ENCODE measurements around the gene INTS11.
A peak's percentile ranks its signal among the peaks of the same experiment; 100 is the strongest.

Gene INTS11

GRCh38 chr1:1287288-1288110, 37.0 kb downstream of the INTS11 start:
- DNase-seq (ENCODE audit: low read depth in 2 of 3, low spot score in 2 of 3) = no peak

GRCh38 chr1:1286313-1287261, 37.9 kb downstream of the INTS11 start:
- DNase-seq (ENCODE audit: low read depth in 2 of 3, low spot score in 2 of 3) = no peak

- no peak for DNase-seq (ENCODE audit: low read depth in 2 of 3, low spot score in 2 of 3)
Measured at GRCh38 chr1:1285611-1286311, 38.7 kb downstream of the INTS11 start.

- no peak for DNase-seq (ENCODE audit: low read depth in 2 of 3, low spot score in 2 of 3)
Measured at GRCh38 chr1:1285102-1285571, 39.3 kb downstream of the INTS11 start.

- no peak for DNase-seq (ENCODE audit: low read depth in 2 of 3, low spot score in 2 of 3)
Measured at GRCh38 chr1:1284221-1285101, 40.0 kb downstream of the INTS11 start.

- no peak for DNase-seq (ENCODE audit: low read depth in 2 of 3, low spot score in 2 of 3)
Measured at GRCh38 chr1:1283821-1284220, 40.6 kb downstream of the INTS11 start.

GRCh38 chr1:1282998-1283397, 41.5 kb downstream of the INTS11 start:
- DNase-seq (ENCODE audit: low read depth in 2 of 3, low spot score in 2 of 3) = no peak

- no peak for DNase-seq (ENCODE audit: low read depth in 2 of 3, low spot score in 2 of 3)
Measured at GRCh38 chr1:1281533-1282321, 42.7 kb downstream of the INTS11 start.

- no peak for DNase-seq (ENCODE audit: low read depth in 2 of 3, low spot score in 2 of 3)
Measured at GRCh38 chr1:1280782-1281481, 43.5 kb downstream of the INTS11 start.

GRCh38 chr1:1279028-1279427, 45.4 kb downstream of the INTS11 start:
- no peak for DNase-seq (ENCODE audit: low read depth in 2 of 3, low spot score in 2 of 3)

- no peak for DNase-seq (ENCODE audit: low read depth in 2 of 3, low spot score in 2 of 3)
Measured at GRCh38 chr1:1278620-1279019, 45.8 kb downstream of the INTS11 start.

GRCh38 chr1:1275836-1276235, 48.6 kb downstream of the INTS11 start:
- no peak for DNase-seq (ENCODE audit: low read depth in 2 of 3, low spot score in 2 of 3)

- no peak for DNase-seq (ENCODE audit: low read depth in 2 of 3, low spot score in 2 of 3)
Measured at GRCh38 chr1:1274931-1275431, 49.5 kb downstream of the INTS11 start.

GRCh38 chr1:1274299-1274930, 50.0 kb downstream of the INTS11 start:
- DNase-seq (ENCODE audit: low read depth in 2 of 3, low spot score in 2 of 3) = no peak

- peak; percentile 84 to 89 (median 86) for DNase-seq (ENCODE audit: low read depth in 2 of 3, low spot score in 2 of 3)
Measured at GRCh38 chr1:1273512-1274298, 50.8 kb downstream of the INTS11 start, which contains the start of gene UBE2J2. UBE2J2 (minus strand) TSS chr1:1273854; CDS start chr1:1267992, 5,862 bp downstream.

- DNase-seq (ENCODE audit: low read depth in 2 of 3, low spot score in 2 of 3) = no peak
Measured at GRCh38 chr1:1273209-1273511, 51.3 kb downstream of the INTS11 start.

All from activated CD8-positive, alpha-beta memory T cell treated with anti-CD3 and anti-CD28 coated beads for 48 hours (primary cell).